AG04450 (cell line): ENCODE measurements around the gene MSL3. TPM values are rescaled to one million over a fixed set of nuclear protein-coding genes. Genes with fewer than 3 reads are reported as not detected.

ENCODE experiments used
- CTCF ChIA-PET: fragments of 300-600, 350-600 bp; formaldehyde crosslinking; extraction: SDS; loops from one replicate; lab custom pipeline; 2022; ENCODE audit warnings: antibody characterized with exemption, inconsistent platforms; lab: Charles Lee
- POLR2A ChIA-PET: fragments of 350-600 bp; formaldehyde crosslinking; extraction: SDS; loops from one replicate; lab custom pipeline; 2021; ENCODE audit warnings: antibody characterized with exemption, inconsistent platforms; lab: Yijun Ruan, JAX
- DNase-seq: peaks from one replicate; pipeline ENCODE4 v3.0.0-alpha.2; 2011; ENCODE audit warnings: low read depth, low spot score
- H3K27ac ChIP-seq: one replicate; pipeline ENCODE4 v1.5.1; 2012; ENCODE audit warnings: low read depth, low read length, control low read depth
- H3K27me3 ChIP-seq: one replicate; pipeline ENCODE4 v1.6.0; 2012; ENCODE audit warnings: low read length; ENCODE audit not compliant: control insufficient read depth, insufficient read depth
- H3K4me3 ChIP-seq: 2 replicates; pipeline ENCODE4 v1.5.1; 2011; ENCODE audit warnings: mild to moderate bottlenecking, low read depth, low read length, control low read depth
- H3K9me3 ChIP-seq: 2 replicates; pipeline ENCODE4 v1.5.1; 2012; ENCODE audit warnings: low read length; ENCODE audit not compliant: control insufficient read depth, insufficient read depth
- CTCF ChIP-seq: IDR thresholded peaks from 2 replicates; pipeline ENCODE4 v1.5.1; 2011; ENCODE audit warnings: low read depth, low read length, control low read depth, inconsistent platforms
- polyA plus RNA-seq: library from polyadenylated mRNA; depleted of rRNA; stranded (reverse); fragments of >200 nt; gene quantifications from 2 replicates; pipeline ENCODE4 v1.2.3, GENCODE V29; 2011

MSL3 gene
- polyA plus RNA-seq, 1 experiment = 32.4 TPM

GRCh38 chrX:11728556-11728955 lies 29.5 kb upstream of the MSL3 start:
- no peak overlapping the region for H3K27ac ChIP-seq
- H3K9me3 ChIP-seq = no peaks in the 10 kb centered on the region
- no peaks in the 10 kb centered on the region for H3K27me3 ChIP-seq
- H3K4me3 ChIP-seq = no peak overlapping the region
- no peak for TF ChIP-seq CTCF
- DNase-seq = no peak
- POLR2A ChIA-PET = no interaction called here
- CTCF ChIA-PET = no interaction called here

DNA sequence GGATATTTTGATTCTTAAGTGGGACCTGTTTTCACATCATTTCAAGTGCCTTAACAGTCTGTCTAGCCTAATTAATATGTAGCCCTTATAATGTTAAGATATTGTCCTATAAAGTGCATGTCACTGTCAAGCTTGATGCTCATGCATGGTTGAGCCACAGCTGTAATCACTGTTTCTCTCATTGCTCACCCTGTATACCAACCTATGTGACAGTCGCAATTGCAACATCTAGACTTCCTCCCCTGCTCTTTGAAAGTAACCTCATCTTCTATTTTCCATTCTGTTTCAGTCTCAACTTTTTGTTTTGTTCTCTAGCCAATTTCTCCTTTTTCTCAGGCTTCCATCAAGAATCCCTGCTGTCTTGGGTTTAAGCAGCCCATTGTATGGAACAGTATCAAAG lies 24.4 kb upstream of the MSL3 start:
- no peak for TF ChIP-seq CTCF

DNA sequence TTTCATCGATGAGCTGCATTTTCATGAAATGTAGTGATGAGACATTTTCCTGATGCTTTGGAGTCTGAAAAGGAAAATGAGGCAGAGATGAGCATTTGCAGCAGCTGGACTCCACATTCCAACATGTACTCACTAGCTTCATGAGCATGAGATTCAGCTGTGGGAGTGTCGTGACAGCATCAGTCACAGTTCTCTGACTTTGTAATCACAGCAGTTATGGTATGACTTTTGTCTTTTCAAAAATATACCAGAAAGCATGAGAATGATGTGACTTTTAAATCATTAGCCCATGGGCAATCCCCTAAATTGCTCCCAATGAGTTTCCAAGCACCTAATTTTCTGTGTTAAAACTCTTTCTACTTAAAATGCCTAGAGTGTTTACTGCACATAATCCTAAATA lies 18.3 kb upstream of the MSL3 start:
- no peak for TF ChIP-seq CTCF
- no peaks in the 10 kb centered on the region for H3K9me3 ChIP-seq
- POLR2A ChIA-PET = no interaction called here
- no peak overlapping the region for H3K4me3 ChIP-seq
- no peak for DNase-seq
- peaks cover 4% of the 10 kb centered on the region for H3K27me3 ChIP-seq
- CTCF ChIA-PET = interaction anchor here (1.1 kb wide), 1 partner anchor 16 kb away, joined by 3 read pairs; no protein-coding TSS in a partner anchor
- no peak overlapping the region for H3K27ac ChIP-seq

More for the DNA sequence above, 24.4 kb upstream of the MSL3 start:
- H3K9me3 ChIP-seq = no peaks in the 10 kb centered on the region
- H3K27ac ChIP-seq = no peak overlapping the region
- POLR2A ChIA-PET = no interaction called here
- CTCF ChIA-PET = interaction anchor here (0.6 kb wide), 1 partner anchor 33 kb away, joined by 3 read pairs; no protein-coding TSS in a partner anchor
- H3K27me3 ChIP-seq = peaks cover 4% of the 10 kb centered on the region
- no peak overlapping the region for H3K4me3 ChIP-seq
- no peak for DNase-seq

- DNase-seq = no peak
- Histone ChIP-seq H3K9me3 (no peaks in the 10 kb centered on the region), H3K27ac (no peak overlapping the region), H3K27me3 (peaks cover 3% of the 10 kb centered on the region), H3K4me3 (no peak overlapping the region)
- ChIA-PET CTCF (no interaction called here), POLR2A (no interaction called here)
- no peak for TF ChIP-seq CTCF
Measured at GRCh38 chrX:11740794-11741193, 17.2 kb upstream of the MSL3 start.

DNA sequence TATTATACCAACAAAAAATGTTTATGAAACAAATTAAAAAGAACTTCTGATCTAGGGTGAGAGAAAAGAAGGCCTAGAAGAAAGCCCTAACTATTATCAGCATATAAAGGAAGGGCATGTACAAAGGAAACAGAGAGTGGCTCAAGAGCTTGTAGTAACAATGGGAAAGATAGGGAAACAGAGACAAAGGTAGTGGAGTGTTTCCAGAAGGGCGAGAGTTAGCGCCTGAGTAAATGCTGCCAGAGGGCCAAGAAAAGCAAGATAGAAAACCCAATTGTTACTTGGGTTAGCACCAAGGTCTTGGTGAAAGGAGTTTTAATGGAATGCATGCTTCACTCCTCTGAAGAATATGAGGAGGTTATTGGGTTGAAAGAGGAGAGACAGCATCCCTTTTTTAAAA lies 16.5 kb upstream of the MSL3 start:
- H3K4me3 ChIP-seq = no peak overlapping the region
- H3K9me3 ChIP-seq = no peaks in the 10 kb centered on the region
- no peak for DNase-seq
- H3K27me3 ChIP-seq = no peaks in the 10 kb centered on the region
- ChIA-PET POLR2A (no interaction called here), CTCF (no interaction called here)
- no peak for TF ChIP-seq CTCF
- no peak overlapping the region for H3K27ac ChIP-seq
